Suppressor macrophage treated with lipopolysaccharide for 1 hour (primary cell): ENCODE measurements around the gene PKHD1.
"Not testable (repeated sequence)": the region's sequence is repeated elsewhere in the genome, so short reads cannot be mapped to it uniquely, and the experiment has no call there.

Source experiments
- DNase-seq, 3 donors: peaks; one replicate each; pipeline ENCODE4 v3.0.0-alpha.2; 2020 to 2022

The PKHD1 gene

GRCh38 chr6:51913265-51913664, 174.1 kb downstream of the PKHD1 start:
- DNase-seq: peak in 1 of 3 donors; percentile 1

DNA sequence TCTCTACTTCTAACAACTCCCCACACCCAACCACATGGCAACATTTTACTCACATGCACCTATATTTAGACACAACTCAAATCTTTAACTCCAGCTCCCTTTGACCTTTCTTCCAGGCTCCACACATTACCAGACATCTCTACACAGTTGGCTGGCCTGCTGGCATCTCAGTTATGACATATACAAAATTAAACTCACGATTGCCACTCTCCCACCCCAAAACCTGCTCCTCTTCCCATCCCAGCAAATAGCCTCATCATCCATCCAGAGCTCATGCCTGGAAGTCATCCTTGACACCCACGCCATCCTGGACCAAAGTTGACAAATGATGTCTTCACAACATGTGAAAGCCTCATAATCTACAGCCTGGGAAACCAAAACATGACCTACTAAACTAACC, 176.6 kb downstream of the PKHD1 start:
- DNase-seq: no peak

DNA sequence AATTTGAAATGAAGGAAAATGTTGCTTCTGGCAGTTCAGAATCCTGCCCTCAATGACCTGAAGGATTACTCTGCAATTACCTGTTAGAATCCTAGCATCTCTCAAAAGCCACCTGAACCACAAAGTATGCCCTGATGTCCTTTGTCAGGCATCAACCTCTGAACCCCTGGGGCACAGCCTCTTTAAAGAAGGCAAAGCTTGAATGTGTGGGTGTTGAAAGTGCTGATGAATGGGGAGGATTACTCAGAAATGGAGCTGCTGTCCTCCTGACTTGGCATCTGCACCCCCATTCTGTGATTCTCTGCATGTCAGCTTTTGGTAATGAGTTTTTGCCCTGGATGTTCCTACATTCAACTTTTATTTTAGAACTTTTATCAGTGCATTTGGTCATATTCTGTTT, 179.2 kb downstream of the PKHD1 start:
- no peak for DNase-seq

DNA sequence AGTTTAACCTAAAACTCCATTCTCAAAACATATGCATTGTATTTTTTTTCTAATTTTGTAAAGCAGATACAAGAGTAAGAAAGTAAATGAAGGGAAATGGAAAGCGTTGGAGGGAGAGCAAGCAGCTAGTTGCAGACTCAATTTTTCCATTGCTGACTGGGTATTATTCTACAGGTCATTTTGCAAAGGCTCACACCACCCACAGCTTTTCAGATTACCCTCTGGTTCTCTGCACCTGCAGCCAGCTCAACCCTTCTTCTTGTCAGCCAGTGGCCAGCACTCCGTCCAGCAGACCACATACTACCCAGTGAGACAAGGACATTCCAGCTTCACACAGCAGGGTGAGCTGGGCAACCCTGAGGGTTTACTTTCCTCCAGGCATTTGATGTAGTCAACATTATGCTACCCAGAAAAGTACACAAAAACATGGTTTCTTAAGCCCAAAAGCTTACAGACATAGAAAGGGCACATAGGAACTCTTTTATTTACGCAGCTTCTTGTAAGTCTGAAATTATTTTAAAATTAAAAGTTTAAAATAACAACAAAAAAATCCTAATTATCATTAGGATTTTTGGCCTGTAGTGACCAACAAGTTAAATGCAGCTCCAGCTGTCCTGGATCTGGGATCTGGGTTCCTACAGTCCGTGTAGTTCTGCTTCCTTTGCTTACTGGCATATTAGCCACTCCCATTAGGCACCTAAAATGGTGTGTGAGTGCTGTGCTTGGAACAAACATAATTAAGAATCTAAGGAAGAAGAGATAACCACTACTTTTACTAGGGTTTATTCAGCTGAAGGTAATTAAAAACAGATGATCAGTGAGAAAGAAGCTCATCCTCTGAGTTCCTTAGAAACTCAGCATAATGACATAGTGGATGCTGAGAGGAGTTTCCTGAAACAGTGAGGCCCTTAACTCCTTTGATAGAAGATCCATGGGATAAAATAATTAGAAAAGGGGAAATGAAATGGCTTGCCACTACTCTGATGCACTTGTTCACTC, 185.3 kb downstream of the PKHD1 start:
- no peak for DNase-seq

GRCh38 chr6:51893366-51893765, 194.0 kb downstream of the PKHD1 start:
- DNase-seq: no peak

GRCh38 chr6:51892750-51893149, 194.7 kb downstream of the PKHD1 start:
- no peak for DNase-seq

- no peak for DNase-seq
These were observed 195.1 kb downstream of the PKHD1 start for GRCh38 chr6:51892339-51892738.

GRCh38 chr6:51891784-51892183, 195.6 kb downstream of the PKHD1 start:
- no peak for DNase-seq

- DNase-seq: no peak
These were observed 199.6 kb downstream of the PKHD1 start for GRCh38 chr6:51887859-51888258.

GRCh38 chr6:51885957-51886356, 201.5 kb downstream of the PKHD1 start:
- DNase-seq: no peak

DNA sequence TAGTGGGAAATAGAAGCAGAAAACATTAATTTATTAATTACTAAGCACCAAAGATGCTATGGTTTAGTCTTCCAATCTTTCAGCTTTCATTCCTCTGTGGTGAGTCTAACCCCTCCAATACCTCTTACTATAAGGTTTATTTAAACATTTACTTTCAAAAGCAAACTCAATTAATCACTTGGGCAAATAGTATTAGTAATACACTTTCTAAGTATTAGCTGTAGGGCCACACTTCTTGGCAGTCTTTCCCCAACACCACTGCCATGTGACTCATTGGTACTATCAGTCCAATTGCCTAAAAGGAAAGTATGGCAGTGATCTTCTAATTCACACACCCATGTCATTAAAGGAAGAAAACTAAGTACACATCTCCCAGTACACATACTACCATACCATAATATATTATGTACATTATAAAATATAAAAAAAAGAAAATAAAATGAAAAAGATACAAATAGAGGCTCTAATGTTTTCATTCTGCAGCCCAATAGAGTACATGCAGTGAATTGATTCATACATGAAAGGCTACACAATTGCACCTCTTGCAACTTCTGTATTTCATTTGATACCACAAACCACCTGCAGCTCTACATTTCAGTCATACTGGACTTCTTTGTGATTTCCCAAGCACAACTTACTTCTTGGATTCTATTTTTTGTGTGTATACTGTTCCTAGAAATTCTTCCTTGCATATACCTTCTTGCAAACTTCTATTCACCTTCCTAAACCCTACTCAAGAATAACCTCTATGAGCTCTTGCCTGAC, 218.6 kb downstream of the PKHD1 start:
- DNase-seq: no peak

DNA sequence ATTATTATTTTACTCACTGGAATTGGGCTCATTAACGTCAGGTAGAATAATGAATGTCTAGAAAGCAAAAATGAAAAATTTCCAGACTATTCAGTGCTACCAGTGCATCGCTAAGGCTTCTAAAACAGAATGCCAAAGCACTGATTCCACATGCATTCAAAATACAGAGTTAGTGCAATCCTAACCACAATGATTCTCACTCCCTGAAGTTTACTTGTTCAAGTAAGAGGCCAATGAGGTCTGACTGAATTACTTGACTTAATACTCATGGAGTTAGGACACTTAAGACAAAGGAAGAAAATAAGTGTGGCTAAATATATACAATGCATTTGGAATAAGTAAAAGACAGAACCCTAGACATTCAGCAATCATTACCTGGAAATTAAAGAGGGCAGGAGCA, 220.5 kb downstream of the PKHD1 start:
- no peak for DNase-seq

- DNase-seq: no peak
These were observed 221.4 kb downstream of the PKHD1 start for GRCh38 chr6:51865996-51866395.

- DNase-seq: no peak
These were observed 222.2 kb downstream of the PKHD1 start for GRCh38 chr6:51865176-51865575.

- no peak for DNase-seq
These were observed 230.3 kb downstream of the PKHD1 start for GRCh38 chr6:51857134-51857533.

- DNase-seq: no peak
These were observed 230.9 kb downstream of the PKHD1 start for GRCh38 chr6:51856508-51856907.

DNA sequence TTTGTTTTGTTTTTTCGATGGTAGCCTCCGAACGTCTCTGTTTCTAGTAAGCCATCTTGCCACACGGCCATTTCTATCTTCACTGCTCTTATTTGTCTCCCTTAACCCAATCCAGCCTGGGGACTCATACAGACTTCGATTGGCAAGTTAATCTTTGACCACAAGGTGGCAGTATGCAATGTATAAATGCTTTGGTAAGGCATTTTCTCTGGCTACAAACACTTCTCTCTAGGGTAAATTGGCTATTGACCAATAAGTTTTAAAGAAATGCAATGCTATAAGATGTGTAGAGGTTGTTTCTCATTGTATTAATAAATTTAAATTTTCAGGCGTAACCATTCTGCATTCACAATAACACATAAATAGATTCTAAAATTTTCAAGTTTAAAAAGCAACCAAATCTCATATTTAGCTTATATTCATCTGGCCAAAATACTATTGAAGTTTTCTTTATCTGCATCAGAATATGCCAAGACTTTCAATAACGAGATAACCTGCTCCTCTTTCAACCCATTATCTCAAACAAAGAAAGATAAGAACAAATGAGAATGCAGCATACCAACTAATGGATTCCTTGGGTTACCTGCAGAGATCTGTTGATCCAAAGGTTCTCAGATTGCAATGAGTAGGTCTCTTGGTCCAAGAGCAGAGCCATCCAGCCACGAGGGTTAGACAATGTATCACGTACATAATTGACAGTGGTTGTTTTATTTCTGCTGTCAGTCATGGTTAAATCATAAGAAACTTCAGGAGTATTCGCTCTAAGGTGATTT, 231.9 kb downstream of the PKHD1 start:
- DNase-seq: peak; percentile 69 to 81 (median 76)

- DNase-seq: no peak
These were observed 232.5 kb downstream of the PKHD1 start for GRCh38 chr6:51854876-51855275.

DNA sequence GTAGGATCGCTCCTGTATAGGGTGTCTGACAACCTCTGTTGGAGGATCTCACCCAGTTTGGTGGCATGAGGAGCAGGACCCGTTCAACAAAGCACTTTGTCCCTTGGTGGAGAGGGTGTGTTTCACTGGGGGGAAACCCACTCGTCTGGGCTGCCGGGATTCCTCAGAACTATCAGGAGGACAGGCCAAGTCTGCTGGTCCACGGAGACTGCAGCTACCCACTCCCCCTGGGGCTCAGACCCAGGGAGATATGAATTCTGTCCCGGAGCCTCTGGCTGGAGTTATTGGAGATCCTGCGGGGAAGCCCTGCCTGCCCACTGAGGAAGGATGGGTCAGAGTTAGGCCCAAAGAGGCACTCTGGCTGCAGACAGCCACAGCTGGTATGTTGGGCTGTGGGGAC, 233.1 kb downstream of the PKHD1 start:
- no peak for DNase-seq

- not testable (repeated sequence) for DNase-seq
These were observed 234.3 kb downstream of the PKHD1 start for GRCh38 chr6:51853109-51853508.

GRCh38 chr6:51846531-51846930, 240.9 kb downstream of the PKHD1 start:
- no peak for DNase-seq

GRCh38 chr6:51844336-51844735, 243.1 kb downstream of the PKHD1 start:
- no peak for DNase-seq

DNA sequence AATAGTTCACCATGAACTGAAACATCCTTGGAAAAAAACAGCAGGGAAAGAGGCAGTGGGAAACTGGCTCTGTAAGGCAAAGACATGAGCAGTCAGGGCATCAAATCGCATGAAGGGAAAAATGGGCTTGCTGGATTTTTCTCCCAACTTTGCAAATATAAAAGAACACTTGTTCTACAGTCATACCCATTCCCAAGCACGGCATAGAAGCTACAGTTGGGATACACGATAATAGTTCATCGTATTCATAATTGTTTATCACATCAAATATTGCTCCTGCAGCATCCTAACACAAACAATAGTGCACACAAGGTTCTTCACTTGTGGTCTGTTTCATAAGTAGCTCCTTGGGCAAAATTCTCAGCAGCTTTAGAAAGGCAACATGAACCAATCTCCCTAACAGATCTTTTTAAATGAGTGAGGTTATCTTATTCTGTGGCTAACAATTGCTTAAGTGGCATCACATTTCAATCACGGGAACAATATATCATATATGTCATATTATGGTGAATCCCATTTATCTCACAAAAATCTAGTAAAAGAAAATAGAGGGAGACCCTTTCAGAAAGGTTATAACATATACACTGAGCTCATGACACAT, 243.9 kb downstream of the PKHD1 start:
- no peak for DNase-seq
